GM19238 (cell line): ENCODE measurements around the gene FGF1.

ENCODE experiments used
- DNase-seq: peaks from one replicate; pipeline ENCODE4 v3.0.0; 2011; ENCODE audit warnings: low spot score; ENCODE audit not compliant: insufficient read length

FGF1 gene

DNA sequence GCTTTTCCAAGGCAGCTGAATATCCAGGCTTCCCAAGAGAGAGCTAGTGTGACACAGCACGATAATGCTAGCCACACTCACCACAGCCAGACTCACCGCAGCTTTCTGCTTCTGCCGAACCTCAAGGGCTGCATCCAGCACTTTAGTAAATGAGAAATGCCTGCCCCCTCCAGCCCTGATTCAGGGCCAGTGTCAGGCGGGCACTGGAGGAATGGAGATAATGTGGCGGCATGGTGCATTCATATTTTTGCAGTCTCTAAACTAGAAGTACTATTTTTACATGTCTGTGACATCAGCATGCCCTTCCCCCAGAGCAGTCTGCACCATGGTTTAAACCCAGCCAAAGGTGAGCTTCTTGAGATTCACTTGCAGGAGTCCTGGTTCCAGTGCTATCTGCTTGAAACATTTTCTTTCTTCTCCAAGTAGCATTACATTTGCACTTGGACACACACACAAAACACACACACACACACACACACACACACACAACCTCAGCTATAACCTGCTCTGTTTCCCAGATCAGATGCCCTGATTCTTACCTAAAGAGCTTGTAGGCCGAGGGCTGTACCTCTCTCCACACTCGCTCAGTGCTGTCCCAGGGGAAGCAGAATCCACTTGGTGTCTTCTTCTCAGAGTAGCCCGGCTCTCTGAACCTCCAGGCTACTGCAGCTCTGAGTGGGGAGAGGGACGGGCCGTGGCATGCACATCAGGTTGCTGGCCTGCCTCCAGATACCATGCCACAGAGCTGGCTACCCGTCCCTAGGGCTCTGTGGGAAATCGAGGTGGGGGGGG lies at the start of gene FGF1:
Gene FGF1 (minus strand): TSS at position 673 of the 792 bp plus-strand sequence. CDS start 71,963 bp downstream, outside the sequence.
- no peak for DNase-seq

- no peak for DNase-seq
Measured at GRCh38 chr5:142727735-142728047, 41.8 kb upstream of the FGF1 start.

DNA sequence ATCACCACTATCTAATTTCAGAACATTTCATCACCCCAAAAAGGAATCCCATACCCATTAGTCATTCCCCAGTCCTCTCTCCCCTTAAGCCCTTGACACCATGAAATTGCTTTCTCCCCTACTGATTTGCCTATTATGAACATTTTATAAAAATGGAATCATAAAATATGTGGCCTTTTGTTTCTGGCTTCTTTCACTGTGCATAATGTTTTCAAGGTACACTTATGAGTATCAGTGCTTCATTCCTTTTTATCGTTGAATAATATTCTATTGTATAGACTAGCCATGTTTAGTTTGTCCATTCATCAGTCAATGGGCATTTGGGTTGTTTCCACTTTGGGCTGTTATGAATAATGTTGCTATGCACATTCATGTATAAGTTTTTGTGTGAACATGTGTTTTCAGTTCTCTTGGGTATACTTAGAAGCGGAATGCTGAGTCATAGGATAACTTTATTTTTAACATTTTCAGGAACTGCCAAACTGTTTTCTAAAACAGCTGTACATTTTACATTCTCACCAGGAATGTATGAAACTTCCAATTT lies 40.4 kb upstream of the FGF1 start:
- no peak for DNase-seq

GRCh38 chr5:142725231-142726187 lies 39.6 kb upstream of the FGF1 start:
- no peak for DNase-seq

DNA sequence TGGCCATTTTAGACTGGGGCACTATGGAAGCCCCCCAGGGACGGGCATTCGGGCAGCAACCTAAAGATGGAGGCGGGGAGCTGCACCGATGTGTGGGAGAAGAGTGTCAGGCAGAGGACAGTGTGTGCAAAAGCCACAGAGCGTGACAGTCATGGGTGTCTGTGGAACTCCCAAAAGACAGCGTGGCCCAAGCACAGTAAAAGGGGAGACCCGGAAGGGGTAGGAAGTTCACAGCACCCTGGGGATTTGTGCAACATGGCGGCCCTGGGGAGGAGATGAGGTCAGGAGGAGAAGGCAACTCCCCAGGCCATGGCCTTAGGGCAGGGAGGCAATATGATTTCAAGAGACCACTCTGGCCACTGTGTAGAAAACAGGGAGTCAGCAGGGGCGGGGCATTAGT lies 38.9 kb upstream of the FGF1 start:
- no peak for DNase-seq

- no peak for DNase-seq
Measured at GRCh38 chr5:142722896-142723295, 37.0 kb upstream of the FGF1 start.

- no peak for DNase-seq
Measured at GRCh38 chr5:142722146-142722545, 36.3 kb upstream of the FGF1 start.

DNA sequence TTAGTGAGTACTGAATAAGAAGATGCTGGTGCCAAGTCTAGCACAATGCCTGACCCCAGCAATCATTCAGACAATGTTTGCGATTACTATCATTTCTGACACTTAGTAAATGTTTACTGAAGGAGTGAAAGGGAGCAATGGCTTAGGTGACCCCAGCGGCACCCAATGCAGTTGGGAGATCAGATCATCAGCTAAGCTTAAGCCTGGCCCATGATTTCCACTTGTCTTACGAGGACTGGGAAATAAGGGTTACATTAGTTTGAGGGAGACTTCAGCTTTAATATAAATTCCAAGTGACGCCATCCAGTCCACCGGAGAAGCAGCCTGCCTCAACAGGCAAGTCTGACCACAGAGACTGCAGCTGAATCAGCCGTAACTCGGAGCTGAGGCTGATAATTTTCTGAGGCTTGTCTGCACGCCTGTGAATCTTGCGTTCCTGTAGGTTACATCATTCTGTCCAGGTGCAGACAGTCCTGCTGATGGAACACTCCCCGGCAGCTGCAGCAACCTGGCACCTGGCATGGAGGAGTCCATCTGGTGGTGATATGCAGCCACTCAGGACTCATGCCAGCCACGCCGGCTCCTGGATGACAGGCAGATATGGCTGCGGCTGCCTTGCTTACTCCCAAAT lies 34.9 kb upstream of the FGF1 start:
- no peak for DNase-seq

- DNase-seq = no peak
Measured at GRCh38 chr5:142719836-142720370, 34.0 kb upstream of the FGF1 start.

DNA sequence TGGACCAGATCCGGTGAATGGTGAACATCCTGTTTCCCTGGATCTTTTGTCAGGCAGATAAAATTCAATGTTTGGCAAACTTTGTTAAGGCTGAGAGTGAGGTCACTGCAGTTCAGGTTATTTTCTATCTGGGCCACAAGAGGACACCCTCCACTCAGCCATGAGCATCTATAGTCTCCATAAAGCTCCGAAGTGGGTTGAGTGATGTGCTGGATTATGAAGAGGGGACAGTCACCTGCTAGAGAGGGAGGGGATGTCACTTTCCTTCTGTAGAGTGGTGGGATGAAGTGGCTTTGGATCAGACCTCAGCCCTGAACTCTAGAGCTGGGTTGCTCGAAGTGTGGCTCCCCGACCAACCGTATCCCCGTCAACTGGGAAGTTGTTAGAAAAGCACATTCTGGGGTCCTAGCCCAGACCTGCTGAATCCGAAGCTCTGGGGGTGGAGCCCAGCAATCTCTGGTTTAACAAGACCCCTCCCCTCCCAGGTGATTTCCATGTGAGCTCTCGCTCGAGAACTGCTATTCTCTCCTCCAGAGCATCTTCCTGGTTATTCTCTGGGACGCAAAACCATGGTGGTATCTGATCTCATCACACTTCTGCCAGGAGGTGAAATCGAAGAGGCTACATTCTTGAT lies 31.8 kb upstream of the FGF1 start:
- no peak for DNase-seq

- no peak for DNase-seq
Measured at GRCh38 chr5:142716963-142717362, 31.1 kb upstream of the FGF1 start.

DNA sequence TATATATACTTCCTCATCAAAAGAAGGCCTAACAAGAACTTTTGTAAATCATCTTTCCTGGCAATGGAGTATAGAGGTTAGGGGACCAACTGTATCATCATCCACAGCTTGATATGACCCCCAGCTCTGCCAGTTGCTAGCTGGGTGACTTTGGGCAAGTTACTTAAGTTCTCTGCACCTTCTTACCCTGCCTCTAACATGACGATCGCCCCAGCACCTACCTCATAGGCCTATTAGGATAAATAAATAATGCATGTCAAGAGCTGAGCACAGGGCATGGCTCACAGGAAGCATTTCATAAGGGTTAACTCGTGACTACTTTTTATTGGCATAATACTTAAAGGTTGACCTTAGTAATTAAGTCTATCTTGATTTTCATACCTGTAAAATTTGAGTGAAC lies 29.4 kb upstream of the FGF1 start:
- DNase-seq = no peak

- peak; percentile 66 for DNase-seq
Measured at GRCh38 chr5:142713121-142713706, 27.3 kb upstream of the FGF1 start.

GRCh38 chr5:142703153-142703552 lies 17.3 kb upstream of the FGF1 start:
- DNase-seq = no peak

GRCh38 chr5:142701673-142702311 lies 15.9 kb upstream of the FGF1 start:
- no peak for DNase-seq

DNA sequence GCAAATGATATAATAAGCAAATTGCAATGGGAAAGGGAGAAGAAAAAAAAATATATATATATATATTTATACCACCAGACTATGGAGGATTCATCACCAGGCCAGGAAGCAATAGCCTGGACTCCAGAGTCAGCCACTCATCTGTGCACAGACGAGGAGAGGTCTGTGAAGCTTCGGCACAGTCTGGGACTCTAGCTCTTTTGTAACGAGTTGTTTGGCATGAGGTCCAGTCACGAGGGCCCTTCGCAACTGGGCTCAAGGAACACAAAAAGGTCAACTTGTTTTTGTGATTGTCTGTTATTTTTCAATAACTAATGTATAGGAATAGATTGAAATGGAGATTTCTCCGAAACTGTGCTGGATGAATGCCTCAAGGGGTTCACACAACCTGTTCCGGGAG lies 14.7 kb upstream of the FGF1 start:
- no peak for DNase-seq

DNA sequence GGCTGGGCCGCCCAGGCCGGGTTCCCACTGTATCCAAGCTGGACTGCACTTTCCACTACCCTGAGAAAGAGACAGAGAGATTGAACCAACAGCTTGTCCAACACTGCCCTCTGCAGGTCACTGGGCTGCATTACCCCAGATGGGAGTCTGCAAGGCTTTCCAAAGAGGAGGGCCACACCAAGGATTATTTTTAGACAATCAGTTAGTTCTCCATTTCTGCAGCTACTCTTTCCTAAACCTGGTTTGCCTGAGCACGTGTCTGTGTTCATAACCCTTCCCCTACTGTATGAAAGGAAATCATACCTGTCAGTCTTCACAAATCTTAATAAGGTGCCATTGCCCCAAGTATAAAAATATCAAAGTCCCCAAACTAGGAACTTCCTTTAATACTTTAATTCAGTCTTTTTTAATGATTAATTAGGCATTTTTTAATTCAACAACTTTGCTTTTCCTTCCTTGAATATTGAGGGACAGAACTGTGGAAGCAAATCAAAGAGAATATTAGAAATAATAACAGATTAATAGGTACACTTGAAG lies 13.4 kb upstream of the FGF1 start:
- DNase-seq = peak; percentile 49

DNA sequence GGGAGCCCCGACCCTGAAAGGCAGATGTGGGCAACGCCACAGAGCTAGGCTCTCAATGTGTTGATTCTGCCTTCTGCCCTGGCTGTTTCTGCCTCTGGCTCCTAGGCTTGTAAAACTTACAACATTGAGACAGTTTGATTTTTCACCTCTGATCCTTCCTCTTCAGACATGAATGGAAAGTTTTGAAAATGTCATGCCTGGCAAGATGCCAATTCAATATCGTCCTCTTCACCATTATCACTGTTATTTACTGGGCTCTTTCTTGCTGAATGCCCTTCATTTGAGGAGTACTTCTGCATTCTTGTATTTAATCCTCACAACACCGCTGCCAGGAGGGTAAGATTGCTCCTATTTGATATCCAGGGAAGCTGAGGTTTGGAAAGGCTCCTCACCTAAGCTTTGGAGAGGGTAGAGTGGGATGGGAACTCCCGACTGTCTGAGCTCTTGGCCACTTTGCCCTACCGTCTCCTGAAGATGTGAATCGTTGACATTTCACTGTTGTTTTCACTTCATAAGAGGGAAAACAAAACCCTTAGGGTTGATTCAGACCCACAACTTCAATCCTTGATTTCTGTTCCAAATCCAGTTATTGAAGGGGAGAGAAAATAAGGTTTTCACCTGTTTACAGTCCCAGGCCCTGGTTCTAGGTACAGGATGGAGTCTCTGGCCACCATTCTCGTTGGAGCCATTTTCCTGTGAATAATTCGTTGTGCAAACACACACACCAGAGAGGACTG lies 12.7 kb upstream of the FGF1 start:
- DNase-seq = no peak
